IMR-90 (cell line): Measurements from ENCODE around the gene RALGPS2. TPM values are rescaled to one million over a fixed set of nuclear protein-coding genes. Genes with fewer than 3 reads are reported as not detected.
A peak's percentile ranks its signal among the peaks of the same experiment; 100 is the strongest.

Source experiments
- ATAC-seq: fragments of 200-7000 bp; cut with Tn5 transposase; 2 replicates; pipeline ENCODE4 v1.9.1; 2020; ENCODE audit warnings: low read depth, mild to moderate bottlenecking, moderate library complexity
- BruUV-seq: library from RNA; stranded (reverse); fragments of 400-500 nt; replicated peaks from 2 replicates; lab custom pipeline; 2021; lab: Mats Ljungman, UMichigan
- CTCF ChIA-PET: fragments of 300-600 bp; formaldehyde crosslinking; extraction: SDS; loops from one replicate; lab custom pipeline; 2021; ENCODE audit warnings: antibody characterized with exemption; lab: Yijun Ruan, JAX
- POLR2A ChIA-PET: fragments of 300-600 bp; sonication (Branson Sonifier 250); formaldehyde crosslinking; loops from one replicate; lab custom pipeline; 2022; ENCODE audit warnings: antibody characterized with exemption; ENCODE audit not compliant: unreplicated experiment; lab: Charles Lee
- DNase-seq: peaks from one replicate; pipeline ENCODE4 v3.0.0; 2013
- H2AFZ ChIP-seq: replicated peaks from 2 replicates; pipeline ENCODE3; 2013; ENCODE audit warnings: low read length, mild to moderate bottlenecking; ENCODE audit not compliant: poor library complexity
- H2AK5ac ChIP-seq: 2 replicates; pipeline ENCODE4 v1.6.1; 2013; ENCODE audit warnings: low read depth, low read length, inconsistent platforms
- H2AK9ac ChIP-seq: replicated peaks from 2 replicates; pipeline ENCODE3; 2013; ENCODE audit warnings: mild to moderate bottlenecking, low read depth, low read length, moderate library complexity; ENCODE audit not compliant: poor library complexity
- H2BK120ac ChIP-seq: 2 replicates; pipeline ENCODE4 v1.6.1; 2013; ENCODE audit warnings: low read depth, low read length, inconsistent platforms
- H2BK15ac ChIP-seq: 3 replicates; pipeline ENCODE4 v1.6.1; 2013; ENCODE audit warnings: low read depth, low read length, inconsistent platforms
- H2BK20ac ChIP-seq: 2 replicates; pipeline ENCODE4 v1.6.1; 2013; ENCODE audit warnings: low read depth, mild to moderate bottlenecking, inconsistent platforms, low read length, moderate library complexity
- H2BK5ac ChIP-seq: 2 replicates; pipeline ENCODE4 v1.6.1; 2013; ENCODE audit warnings: mild to moderate bottlenecking, low read depth, low read length, inconsistent platforms; ENCODE audit not compliant: poor library complexity, severe bottlenecking
- H3K14ac ChIP-seq: replicated peaks from 2 replicates; pipeline ENCODE4 v1.6.1; 2013; ENCODE audit warnings: low read depth, low read length, inconsistent platforms
- H3K18ac ChIP-seq: 2 replicates; pipeline ENCODE4 v1.6.1; 2013; ENCODE audit warnings: low read depth, low read length, control low read depth
- H3K23ac ChIP-seq: 2 replicates; pipeline ENCODE4 v1.6.1; 2013; ENCODE audit warnings: low read depth, low read length, inconsistent platforms
- H3K27ac ChIP-seq: 2 replicates; pipeline ENCODE4 v1.5.1; 2013; ENCODE audit warnings: mild to moderate bottlenecking, control low read depth, low read length; ENCODE audit not compliant: insufficient read depth
- H3K27me3 ChIP-seq: 2 replicates; pipeline ENCODE4 v1.6.1; 2013; ENCODE audit warnings: low read length; ENCODE audit not compliant: control insufficient read depth, insufficient read depth
- H3K36me3 ChIP-seq: 2 replicates; pipeline ENCODE4 v1.6.1; 2013; ENCODE audit warnings: low read length, mixed read lengths; ENCODE audit not compliant: control insufficient read depth, insufficient read depth
- H3K4ac ChIP-seq: 2 replicates; pipeline ENCODE4 v1.6.1; 2013; ENCODE audit warnings: low read depth, low read length, inconsistent platforms
- H3K4me1 ChIP-seq: 2 replicates; pipeline ENCODE4 v1.6.1; 2013; ENCODE audit warnings: low read length, mixed read lengths; ENCODE audit not compliant: control insufficient read depth, insufficient read depth
- H3K4me2 ChIP-seq: 2 replicates; pipeline ENCODE4 v1.6.1; 2013; ENCODE audit warnings: low read depth, mild to moderate bottlenecking, control low read depth, low read length, moderate library complexity
- H3K4me3 ChIP-seq: 2 replicates; pipeline ENCODE4 v1.5.1; 2013; ENCODE audit warnings: low read depth, mild to moderate bottlenecking, control low read depth, low read length, moderate library complexity; ENCODE audit not compliant: insufficient read depth
- H3K56ac ChIP-seq: 2 replicates; pipeline ENCODE4 v1.6.1; 2013; ENCODE audit warnings: low read length, inconsistent platforms; ENCODE audit not compliant: insufficient read depth; ENCODE audit errors: extremely low read depth
- H3K79me1 ChIP-seq, 2 experiments: 2 replicates each; pipeline ENCODE4 v1.6.1; 2013; ENCODE audit warnings: low read length in 2 of 2, inconsistent platforms in 1 of 2, low read depth in 1 of 2
- H3K9ac ChIP-seq: 2 replicates; pipeline ENCODE4 v1.6.1; 2013; ENCODE audit warnings: low read depth, low read length, control low read depth
- H3K9me1 ChIP-seq: 2 replicates; pipeline ENCODE4 v1.6.1; 2013; ENCODE audit warnings: low read length, inconsistent platforms; ENCODE audit not compliant: insufficient read depth
- H3K9me3 ChIP-seq: 2 replicates; pipeline ENCODE4 v1.6.1; 2013; ENCODE audit warnings: low read length; ENCODE audit not compliant: control insufficient read depth, insufficient read depth
- H4K20me1 ChIP-seq: 2 replicates; pipeline ENCODE4 v1.6.1; 2013; ENCODE audit warnings: low read length, inconsistent platforms; ENCODE audit not compliant: insufficient read depth
- H4K5ac ChIP-seq: 2 replicates; pipeline ENCODE4 v1.6.1; 2013; ENCODE audit warnings: mild to moderate bottlenecking, low read depth, low read length, control low read depth
- H4K8ac ChIP-seq, 2 experiments: 2 replicates each; pipeline ENCODE4 v1.6.1; 2013; ENCODE audit warnings: low read depth in 2 of 2, low read length in 2 of 2, control low read depth in 1 of 2, inconsistent platforms in 1 of 2
- H4K91ac ChIP-seq: 2 replicates; pipeline ENCODE4 v1.6.1; 2013; ENCODE audit warnings: low read depth, low read length, inconsistent platforms; ENCODE audit not compliant: insufficient read depth
- CEBPB ChIP-seq: IDR thresholded peaks from 2 replicates; pipeline ENCODE4 v1.6.1; 2012; ENCODE audit warnings: low read depth, low read length, improper control_type of control experiment
- FOS ChIP-seq: fragments of 150-350 bp; IDR thresholded peaks from 2 replicates; pipeline ENCODE4 v1.6.1; 2016; ENCODE audit warnings: low read depth, low read length
- WGBS, 2 experiments: methylation state at CpG; one replicate each; pipeline versions ENCODE4 v1.1.5 to v1.1.7; 2013; ENCODE audit warnings: missing lambda C conversion rate in 2 of 2; ENCODE audit not compliant: insufficient read length in 1 of 2; ENCODE audit errors: extremely low coverage in 2 of 2; 5-methylcytosine and 5-hydroxymethylcytosine counted together
- dilution Hi-C: fragments of 300-500 bp; cut with HindIII; formaldehyde crosslinking; loops from one replicate; pipeline ENCODE4 v1.14.3; 2018; ENCODE audit warnings: low sequenced_read_pairs; ENCODE audit not compliant: unreplicated experiment
- in situ Hi-C: fragments of 300-500 bp; cut with MboI; formaldehyde crosslinking; loops from 3 replicates; pipeline ENCODE4 v1.14.3; 2019; ENCODE audit warnings: low sequenced_read_pairs, inconsistent platforms, mixed read lengths
- intact Hi-C: fragments of 100-400 bp; cut with micrococcal nuclease; formaldehyde crosslinking; loops from 2 replicates; pipeline ENCODE4 v1.10.0; 2022
- polyA plus RNA-seq, 3 experiments: library from polyadenylated mRNA; depleted of rRNA; stranded (reverse); fragments of >200 nt; gene quantifications; 2 replicates each; pipeline ENCODE4 v1.2.3, GENCODE V29; 2012; ENCODE audit warnings: low replicate concordance in 1 of 3
- total RNA-seq: library from RNA; depleted of rRNA; stranded (reverse); fragments of >200 nt; gene quantifications from 2 replicates; pipeline ENCODE4 v1.2.3, GENCODE V29; 2012
- TF ChIP-seq, protein P1 (sequence below): fragments of 150-350 bp; IDR thresholded peaks from 2 replicates; pipeline ENCODE4 v1.6.1; 2016; ENCODE audit warnings: low read depth, mild to moderate bottlenecking, low read length, moderate library complexity, borderline replicate concordance

Gene RALGPS2
- total and polyA plus RNA-seq, 2 of the 4 experiments (the other 2 are of a cell fraction): 13.8 to 148 TPM

DNA sequence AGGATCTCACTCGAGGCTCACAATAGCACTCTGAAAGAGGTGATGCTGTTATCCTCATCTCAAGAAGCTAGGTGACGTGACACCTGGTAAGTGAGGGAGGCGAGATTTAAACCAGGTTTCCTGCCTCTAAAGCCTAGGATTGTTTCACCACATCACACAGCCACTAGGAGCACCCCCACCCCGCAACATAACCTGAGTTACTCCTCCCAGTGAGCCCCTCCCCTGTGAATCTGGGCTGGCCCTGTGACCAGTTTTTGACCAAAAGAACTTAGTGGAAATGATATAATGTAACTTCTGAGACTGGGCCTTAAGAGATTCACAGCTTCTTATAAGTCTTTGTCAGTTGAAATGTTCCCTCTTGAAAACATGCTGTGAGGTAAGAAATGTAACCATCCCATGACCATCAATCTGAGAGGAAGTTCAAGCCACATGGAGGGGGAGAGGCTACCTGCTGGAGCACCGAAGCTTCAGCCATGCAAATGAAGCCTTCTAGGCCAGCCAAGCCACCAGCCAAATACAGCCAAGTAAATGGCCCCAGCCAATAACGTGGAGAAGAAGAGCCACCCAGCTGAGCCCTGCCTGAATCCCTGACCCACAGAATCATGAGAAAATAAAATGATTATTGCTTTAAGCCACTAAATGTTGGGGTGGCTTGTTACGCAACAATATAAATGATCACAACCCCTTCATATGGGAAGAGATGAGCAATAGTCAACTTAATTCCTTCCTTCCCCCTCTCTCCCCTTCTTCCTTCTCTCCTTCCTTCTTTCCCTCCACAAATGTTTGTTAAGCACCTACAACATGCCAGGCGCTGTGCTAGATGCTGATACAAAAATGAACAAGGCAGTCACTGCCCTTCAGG is 239.7 kb downstream of the RALGPS2 start:
- H3K79me1 ChIP-seq: no peaks in the 10 kb centered on the region
- H3K4me3 ChIP-seq: no peak overlapping the region
- H2BK120ac ChIP-seq: no peak overlapping the region
- no peak overlapping the region for H3K14ac ChIP-seq
- WGBS, 2 experiments: 80% methylated on average over 1 of the region's 8 CpGs; no CpG with 5 or more reads in 1 of the 2 experiments
- ChIA-PET POLR2A (no interaction called here), CTCF (no interaction called here)
- H2AK9ac ChIP-seq: no peak overlapping the region
- dilution Hi-C loops (no loop called here), intact Hi-C loops (no loop called here), in situ Hi-C loops (no loop called here)
- H3K56ac ChIP-seq: no peak overlapping the region
- H4K91ac ChIP-seq: no peak overlapping the region
- ATAC-seq (no peak), DNase-seq (no peak)
- no peak overlapping the region for H3K23ac ChIP-seq
- H2AFZ ChIP-seq: no peak overlapping the region
- no peak overlapping the region for H4K8ac ChIP-seq
- H3K4ac ChIP-seq: no peak overlapping the region
- no peak overlapping the region for H2BK15ac ChIP-seq
- no peak overlapping the region for H2BK20ac ChIP-seq
- H4K20me1 ChIP-seq: no peaks in the 10 kb centered on the region
- H3K9me1 ChIP-seq: no peaks in the 10 kb centered on the region
- H4K5ac ChIP-seq: no peak overlapping the region
- no peaks in the 10 kb centered on the region for H3K36me3 ChIP-seq
- H3K27ac ChIP-seq: no peak overlapping the region
- H3K4me2 ChIP-seq: no peak overlapping the region
- no peak overlapping the region for H3K18ac ChIP-seq
- peaks cover 12% of the 10 kb centered on the region for H3K9me3 ChIP-seq
- no peak overlapping the region for H2BK5ac ChIP-seq
- peaks cover 15% of the 10 kb centered on the region for H3K27me3 ChIP-seq
- H3K4me1 ChIP-seq: no peaks in the 10 kb centered on the region
- TF ChIP-seq FOS (no peak), CEBPB (peak; percentile 79)
- TF ChIP-seq, protein P1, sequence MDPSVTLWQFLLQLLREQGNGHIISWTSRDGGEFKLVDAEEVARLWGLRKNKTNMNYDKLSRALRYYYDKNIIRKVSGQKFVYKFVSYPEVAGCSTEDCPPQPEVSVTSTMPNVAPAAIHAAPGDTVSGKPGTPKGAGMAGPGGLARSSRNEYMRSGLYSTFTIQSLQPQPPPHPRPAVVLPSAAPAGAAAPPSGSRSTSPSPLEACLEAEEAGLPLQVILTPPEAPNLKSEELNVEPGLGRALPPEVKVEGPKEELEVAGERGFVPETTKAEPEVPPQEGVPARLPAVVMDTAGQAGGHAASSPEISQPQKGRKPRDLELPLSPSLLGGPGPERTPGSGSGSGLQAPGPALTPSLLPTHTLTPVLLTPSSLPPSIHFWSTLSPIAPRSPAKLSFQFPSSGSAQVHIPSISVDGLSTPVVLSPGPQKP: no peak
- BruUV-seq: no TSS peak
- no peak overlapping the region for H2AK5ac ChIP-seq
- H3K9ac ChIP-seq: no peak overlapping the region
